ENCODE measurements around the gene B3GALT5.

GRCh38 chr21:39690454-39690853 is 77.7 kb downstream of the B3GALT5 start:
- no peak for TF ChIP-seq POLR2A (IDR thresholded peaks at IDR 0.05)
- no peak for TF ChIP-seq CTCF (IDR thresholded peaks at IDR 0.05 in 8 of 11, conservative IDR thresholded peaks at IDR 0.05 in 3 of 11)

Measured in spleen (tissue), 7 donors.